Right lobe of liver (tissue), 4 donors: ENCODE data around the gene UBL3.

Source experiments
- POLR2A ChIP-seq: fragments of 450-650 bp; IDR thresholded peaks from one replicate; pipeline ENCODE4 v1.6.1; 2017; ENCODE audit warnings: antibody characterized with exemption, mild to moderate bottlenecking
- TF ChIP-seq, protein P1 (sequence below), 4 donors: fragments of 200-600 bp in 3 of 4; fragments of 450-650 bp in 1 of 4; IDR thresholded peaks; one replicate each; pipeline versions ENCODE4 v1.5.1 to v1.8.0; 2016 to 2022; ENCODE audit warnings: antibody characterized with exemption in 4 of 4, mild to moderate bottlenecking in 2 of 4
- donor health status: DM: no; HTN: no; CAD: no.
- donor health status: DM: no; HTN: no; CAD: no.
- donor health status: DM: no; HTN: yes; CAD: no.

DNA sequence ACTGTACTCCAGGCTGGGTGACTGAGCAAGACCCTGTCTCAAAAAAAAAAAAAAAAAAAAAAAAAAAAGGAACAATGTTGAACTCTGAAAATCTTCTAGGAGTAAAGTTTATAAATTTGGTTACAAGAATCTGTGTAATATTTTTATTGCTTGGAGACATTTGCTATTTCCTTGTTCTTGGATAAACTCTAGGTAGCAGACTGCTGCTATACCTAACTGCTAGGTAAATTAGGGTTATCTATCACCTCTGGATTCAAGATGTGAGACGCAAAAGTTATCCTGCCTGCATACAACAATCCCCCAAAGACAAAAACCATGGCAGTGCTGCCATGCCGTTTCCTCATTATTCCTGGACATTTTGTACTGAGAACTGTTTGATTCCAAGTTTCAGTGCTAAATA is 33.7 kb downstream of the UBL3 start:
- TF ChIP-seq, protein P1, sequence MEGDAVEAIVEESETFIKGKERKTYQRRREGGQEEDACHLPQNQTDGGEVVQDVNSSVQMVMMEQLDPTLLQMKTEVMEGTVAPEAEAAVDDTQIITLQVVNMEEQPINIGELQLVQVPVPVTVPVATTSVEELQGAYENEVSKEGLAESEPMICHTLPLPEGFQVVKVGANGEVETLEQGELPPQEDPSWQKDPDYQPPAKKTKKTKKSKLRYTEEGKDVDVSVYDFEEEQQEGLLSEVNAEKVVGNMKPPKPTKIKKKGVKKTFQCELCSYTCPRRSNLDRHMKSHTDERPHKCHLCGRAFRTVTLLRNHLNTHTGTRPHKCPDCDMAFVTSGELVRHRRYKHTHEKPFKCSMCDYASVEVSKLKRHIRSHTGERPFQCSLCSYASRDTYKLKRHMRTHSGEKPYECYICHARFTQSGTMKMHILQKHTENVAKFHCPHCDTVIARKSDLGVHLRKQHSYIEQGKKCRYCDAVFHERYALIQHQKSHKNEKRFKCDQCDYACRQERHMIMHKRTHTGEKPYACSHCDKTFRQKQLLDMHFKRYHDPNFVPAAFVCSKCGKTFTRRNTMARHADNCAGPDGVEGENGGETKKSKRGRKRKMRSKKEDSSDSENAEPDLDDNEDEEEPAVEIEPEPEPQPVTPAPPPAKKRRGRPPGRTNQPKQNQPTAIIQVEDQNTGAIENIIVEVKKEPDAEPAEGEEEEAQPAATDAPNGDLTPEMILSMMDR (IDR thresholded peaks at IDR 0.05) = no peak
- TF ChIP-seq POLR2A = no peak
